ENCODE results near the gene MORN3. TPM values are rescaled to one million over a fixed set of nuclear protein-coding genes. Genes with fewer than 3 reads are reported as not detected.

MORN3 gene
- total and polyA plus RNA-seq, 9 of the 15 experiments (the other 6 are each of a cell fraction or from before 2014, with no cell fraction given), result 0.09 to 0.27 (median 0.20) TPM

DNA sequence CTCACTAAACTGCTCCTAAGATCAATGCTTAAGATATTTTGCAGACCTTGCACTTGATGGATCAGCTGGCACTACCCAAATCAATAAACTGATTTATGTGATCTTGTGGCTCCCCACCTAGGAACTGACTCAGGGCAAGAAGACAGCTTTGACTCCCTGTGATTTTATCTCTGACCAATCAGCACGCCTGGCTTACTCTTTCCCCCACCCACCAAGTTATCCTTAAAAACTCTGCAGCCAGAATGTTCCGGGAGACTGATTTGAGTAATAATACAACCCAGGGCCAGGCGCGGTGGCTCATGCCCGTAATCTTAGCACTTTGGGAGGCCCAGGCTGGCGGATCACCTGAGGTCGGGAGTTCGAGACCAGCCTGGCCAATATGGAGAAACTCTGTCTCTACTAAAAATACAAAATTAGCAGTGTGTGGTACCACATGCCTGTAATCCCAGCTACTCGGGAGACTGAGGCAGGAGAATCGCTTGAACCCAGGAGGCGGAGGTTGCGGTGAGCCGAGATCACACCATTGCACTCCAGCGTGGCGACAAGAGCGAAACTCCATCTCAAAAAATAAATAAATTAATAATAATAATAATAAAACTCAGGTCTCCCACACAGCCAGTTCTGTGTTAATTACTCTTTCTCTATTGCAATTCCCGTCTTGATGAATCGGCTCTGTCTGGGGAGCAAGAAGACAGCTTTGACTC lies 12.0 kb downstream of the MORN3 start (continued):
- TF ChIP-seq, protein P1, sequence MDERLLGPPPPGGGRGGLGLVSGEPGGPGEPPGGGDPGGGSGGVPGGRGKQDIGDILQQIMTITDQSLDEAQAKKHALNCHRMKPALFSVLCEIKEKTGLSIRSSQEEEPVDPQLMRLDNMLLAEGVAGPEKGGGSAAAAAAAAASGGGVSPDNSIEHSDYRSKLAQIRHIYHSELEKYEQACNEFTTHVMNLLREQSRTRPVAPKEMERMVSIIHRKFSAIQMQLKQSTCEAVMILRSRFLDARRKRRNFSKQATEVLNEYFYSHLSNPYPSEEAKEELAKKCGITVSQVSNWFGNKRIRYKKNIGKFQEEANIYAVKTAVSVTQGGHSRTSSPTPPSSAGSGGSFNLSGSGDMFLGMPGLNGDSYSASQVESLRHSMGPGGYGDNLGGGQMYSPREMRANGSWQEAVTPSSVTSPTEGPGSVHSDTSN (CRISPR knock-in tag; IDR thresholded peaks at IDR 0.05; ENCODE audit: low read depth), result no peak
- TF ChIP-seq, protein P1 (tag; conservative IDR thresholded peaks at IDR 0.05; ENCODE audit: low read depth), result 0 out of 2 replicates have a peak, but pooled peaks have one; percentile 24
- TF ChIP-seq SIN3A (IDR thresholded peaks at IDR 0.05; ENCODE audit: borderline replicate concordance in 2 of 2, control insufficient read depth in 1 of 2, low read depth in 2 of 2, low read length in 2 of 2), result no peak

DNA sequence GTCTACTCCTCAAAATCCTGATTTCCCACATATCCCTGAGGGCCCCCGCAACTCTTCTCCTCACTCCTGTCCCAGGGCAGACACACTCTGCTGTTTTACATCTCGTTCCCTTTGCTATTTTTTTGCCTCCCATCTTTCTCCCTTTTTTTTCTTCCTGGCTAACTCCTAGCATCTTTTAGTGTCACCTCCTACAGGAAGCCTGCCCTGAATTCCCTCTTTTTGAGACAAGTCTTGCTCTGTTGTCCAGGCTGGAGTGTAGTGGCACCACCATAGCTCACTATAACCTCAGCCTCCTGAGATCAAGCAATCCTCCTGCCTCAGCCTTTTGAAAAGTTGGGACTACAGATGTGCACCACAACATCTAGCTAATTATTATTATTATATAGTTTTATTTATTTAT lies 13.3 kb downstream of the MORN3 start:
- Histone ChIP-seq H3K9me1 (ENCODE audit: control insufficient read depth, insufficient read depth, low read length) (peaks cover 2% of the 10 kb centered on the region), H3K79me2 (ENCODE audit: control insufficient read depth, insufficient read depth, low read length) (no peaks in the 10 kb centered on the region), H3K4me1 (replicated peaks in 1 of 2; ENCODE audit: control insufficient read depth in 2 of 2, insufficient read depth in 2 of 2, low read length in 2 of 2) (peaks cover 32 to 41% of the 10 kb centered on the region in 2 experiments), H3K4me2 (ENCODE audit: insufficient read depth, low read length) (no peak overlapping the region), H3K27me3 (ENCODE audit: control insufficient read depth in 2 of 2, insufficient read depth in 2 of 2, low read length in 2 of 2) (no peaks in the 10 kb centered on the region), H3K9me3 (replicated peaks; ENCODE audit: control insufficient read depth, insufficient read depth, low read depth, low read length) (no peaks in the 10 kb centered on the region; the same call in 1 of the 2 replicates), H4K20me1 (replicated peaks; ENCODE audit: control insufficient read depth, insufficient read depth, low read length) (no peaks in the 10 kb centered on the region), H2AFZ (ENCODE audit: low read depth, low read length) (no peak overlapping the region), H3K9ac (ENCODE audit: insufficient read depth in 1 of 2, low read depth in 2 of 2, low read length in 2 of 2) (no peak overlapping the region), H3K27ac (ENCODE audit: extremely low read depth, low read depth, low read length) (no peak overlapping the region), H3K36me3 (ENCODE audit: control insufficient read depth, insufficient read depth, low read length) (no peaks in the 10 kb centered on the region), H3K4me3 (no peak overlapping the region)
- POLR2A ChIA-PET, result interaction anchor here (0.7 to 1.8 kb wide), 2 partner anchors 28 to 31 kb away, joined by 3 to 7 read pairs; no protein-coding TSS in a partner anchor
- CTCF ChIA-PET (ENCODE audit: low intra/inter-chr PET ratio), result no interaction called here
- 95% methylated on average over 2 of the region's 2 CpGs for WGBS (ENCODE audit: insufficient coverage, low coverage, missing lambda C conversion rate)
- ATAC-seq (no peak), DNase-seq (ENCODE audit: extremely low read depth in 1 of 4, low spot score in 3 of 4) (no peak), FAIRE-seq (no peak)
- no TSS peak for BruUV-seq (replicated peaks)
- intact Hi-C loops (cut with micrococcal nuclease), result no loop called here
- in situ Hi-C loops (cut with MboI), result no loop called here
- TF ChIP-seq, protein P2, sequence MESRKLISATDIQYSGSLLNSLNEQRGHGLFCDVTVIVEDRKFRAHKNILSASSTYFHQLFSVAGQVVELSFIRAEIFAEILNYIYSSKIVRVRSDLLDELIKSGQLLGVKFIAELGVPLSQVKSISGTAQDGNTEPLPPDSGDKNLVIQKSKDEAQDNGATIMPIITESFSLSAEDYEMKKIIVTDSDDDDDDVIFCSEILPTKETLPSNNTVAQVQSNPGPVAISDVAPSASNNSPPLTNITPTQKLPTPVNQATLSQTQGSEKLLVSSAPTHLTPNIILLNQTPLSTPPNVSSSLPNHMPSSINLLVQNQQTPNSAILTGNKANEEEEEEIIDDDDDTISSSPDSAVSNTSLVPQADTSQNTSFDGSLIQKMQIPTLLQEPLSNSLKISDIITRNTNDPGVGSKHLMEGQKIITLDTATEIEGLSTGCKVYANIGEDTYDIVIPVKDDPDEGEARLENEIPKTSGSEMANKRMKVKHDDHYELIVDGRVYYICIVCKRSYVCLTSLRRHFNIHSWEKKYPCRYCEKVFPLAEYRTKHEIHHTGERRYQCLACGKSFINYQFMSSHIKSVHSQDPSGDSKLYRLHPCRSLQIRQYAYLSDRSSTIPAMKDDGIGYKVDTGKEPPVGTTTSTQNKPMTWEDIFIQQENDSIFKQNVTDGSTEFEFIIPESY (CRISPR knock-in tag; IDR thresholded peaks at IDR 0.05), result no peak
- TF ChIP-seq, protein P3, sequence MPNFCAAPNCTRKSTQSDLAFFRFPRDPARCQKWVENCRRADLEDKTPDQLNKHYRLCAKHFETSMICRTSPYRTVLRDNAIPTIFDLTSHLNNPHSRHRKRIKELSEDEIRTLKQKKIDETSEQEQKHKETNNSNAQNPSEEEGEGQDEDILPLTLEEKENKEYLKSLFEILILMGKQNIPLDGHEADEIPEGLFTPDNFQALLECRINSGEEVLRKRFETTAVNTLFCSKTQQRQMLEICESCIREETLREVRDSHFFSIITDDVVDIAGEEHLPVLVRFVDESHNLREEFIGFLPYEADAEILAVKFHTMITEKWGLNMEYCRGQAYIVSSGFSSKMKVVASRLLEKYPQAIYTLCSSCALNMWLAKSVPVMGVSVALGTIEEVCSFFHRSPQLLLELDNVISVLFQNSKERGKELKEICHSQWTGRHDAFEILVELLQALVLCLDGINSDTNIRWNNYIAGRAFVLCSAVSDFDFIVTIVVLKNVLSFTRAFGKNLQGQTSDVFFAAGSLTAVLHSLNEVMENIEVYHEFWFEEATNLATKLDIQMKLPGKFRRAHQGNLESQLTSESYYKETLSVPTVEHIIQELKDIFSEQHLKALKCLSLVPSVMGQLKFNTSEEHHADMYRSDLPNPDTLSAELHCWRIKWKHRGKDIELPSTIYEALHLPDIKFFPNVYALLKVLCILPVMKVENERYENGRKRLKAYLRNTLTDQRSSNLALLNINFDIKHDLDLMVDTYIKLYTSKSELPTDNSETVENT (CRISPR knock-in tag; IDR thresholded peaks at IDR 0.05), result no peak
- no peak for TF ChIP-seq TRIM28 (IDR thresholded peaks at IDR 0.05)
- TF ChIP-seq MAFK (IDR thresholded peaks at IDR 0.05; ENCODE audit: low read length), result no peak
- TF ChIP-seq, protein P4, sequence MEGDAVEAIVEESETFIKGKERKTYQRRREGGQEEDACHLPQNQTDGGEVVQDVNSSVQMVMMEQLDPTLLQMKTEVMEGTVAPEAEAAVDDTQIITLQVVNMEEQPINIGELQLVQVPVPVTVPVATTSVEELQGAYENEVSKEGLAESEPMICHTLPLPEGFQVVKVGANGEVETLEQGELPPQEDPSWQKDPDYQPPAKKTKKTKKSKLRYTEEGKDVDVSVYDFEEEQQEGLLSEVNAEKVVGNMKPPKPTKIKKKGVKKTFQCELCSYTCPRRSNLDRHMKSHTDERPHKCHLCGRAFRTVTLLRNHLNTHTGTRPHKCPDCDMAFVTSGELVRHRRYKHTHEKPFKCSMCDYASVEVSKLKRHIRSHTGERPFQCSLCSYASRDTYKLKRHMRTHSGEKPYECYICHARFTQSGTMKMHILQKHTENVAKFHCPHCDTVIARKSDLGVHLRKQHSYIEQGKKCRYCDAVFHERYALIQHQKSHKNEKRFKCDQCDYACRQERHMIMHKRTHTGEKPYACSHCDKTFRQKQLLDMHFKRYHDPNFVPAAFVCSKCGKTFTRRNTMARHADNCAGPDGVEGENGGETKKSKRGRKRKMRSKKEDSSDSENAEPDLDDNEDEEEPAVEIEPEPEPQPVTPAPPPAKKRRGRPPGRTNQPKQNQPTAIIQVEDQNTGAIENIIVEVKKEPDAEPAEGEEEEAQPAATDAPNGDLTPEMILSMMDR (IDR thresholded peaks at IDR 0.05 in 2 of 3, conservative IDR thresholded peaks at IDR 0.05 in 1 of 3; ENCODE audit: insufficient read depth in 2 of 3, low read depth in 1 of 3, low read length in 3 of 3), result no peak
- TF ChIP-seq RBM25 (IDR thresholded peaks at IDR 0.05; ENCODE audit: low read depth, low read length, severe bottlenecking), result peak; percentile 32
